Common myeloid progenitor, CD34-positive (primary cell): ENCODE results near the gene BCL11A.

ENCODE experiments used
- CTCF ChIA-PET: fragments of 350-600 bp; sonication (Branson Sonifier 250); formaldehyde crosslinking; loops from one replicate; lab custom pipeline; 2021; ENCODE audit warnings: antibody characterized with exemption; lab: Charles Lee
- POLR2A ChIA-PET: fragments of 350-600 bp; sonication (Branson Sonifier 250); formaldehyde crosslinking; loops from one replicate; lab custom pipeline; 2021; ENCODE audit warnings: antibody characterized with exemption; lab: Charles Lee
- DNase-seq, 3 donors: peaks; one replicate each; pipeline versions ENCODE4 v3.0.0 to v3.0.0-alpha.2; 2013
- H3K27ac ChIP-seq, 2 experiments: 1 replicate in 1 of 2; 2 replicates in 1 of 2; pipeline ENCODE4 v1.7.0; 2013; ENCODE audit warnings: inconsistent platforms in 2 of 2, low read length in 2 of 2, mild to moderate bottlenecking in 2 of 2, low read depth in 1 of 2, moderate library complexity in 1 of 2; ENCODE audit not compliant: severe bottlenecking in 2 of 2, insufficient read depth in 1 of 2, poor library complexity in 1 of 2
- H3K27me3 ChIP-seq, 5 experiments: replicated peaks in 2 of 5; 1 replicate in 3 of 5; 2 replicates in 2 of 5; pipeline versions ENCODE4 v1.6.1 to v1.7.0; 2013; ENCODE audit warnings: low read length in 4 of 5, mild to moderate bottlenecking in 2 of 5, moderate library complexity in 2 of 5, inconsistent platforms in 1 of 5; ENCODE audit not compliant: insufficient read depth in 5 of 5, control insufficient read depth in 4 of 5
- H3K36me3 ChIP-seq, 4 experiments: 1 replicate in 2 of 4; 2 replicates in 2 of 4; pipeline versions ENCODE4 v1.6.1 to v1.7.0; 2013; ENCODE audit warnings: low read length in 3 of 4, control low read depth in 1 of 4, mild to moderate bottlenecking in 1 of 4; ENCODE audit not compliant: control insufficient read depth in 4 of 4, insufficient read depth in 4 of 4
- H3K4me1 ChIP-seq, 4 experiments: 1 replicate in 3 of 4; 2 replicates in 1 of 4; pipeline versions ENCODE4 v1.6.1 to v1.7.1; 2013; ENCODE audit warnings: low read length in 3 of 4, mild to moderate bottlenecking in 3 of 4, control low read depth in 1 of 4, inconsistent platforms in 1 of 4, moderate library complexity in 1 of 4; ENCODE audit not compliant: control insufficient read depth in 4 of 4, insufficient read depth in 4 of 4; ENCODE audit errors: control extremely low read depth in 1 of 4
- H3K4me3 ChIP-seq, 7 experiments: 1 replicate in 4 of 7; 2 replicates in 3 of 7; pipeline versions ENCODE4 v1.5.1 to v1.7.0; 2013; ENCODE audit warnings: mild to moderate bottlenecking in 7 of 7, low read length in 6 of 7, moderate library complexity in 6 of 7, inconsistent platforms in 2 of 7, low read depth in 2 of 7, control low read depth in 1 of 7; ENCODE audit not compliant: insufficient read depth in 4 of 7, control insufficient read depth in 1 of 7; ENCODE audit errors: extremely low read depth in 1 of 7
- H3K9me3 ChIP-seq, 5 experiments: 1 replicate in 4 of 5; 2 replicates in 1 of 5; pipeline versions ENCODE4 v1.6.1 to v1.7.1; 2013; ENCODE audit warnings: low read length in 4 of 5, mild to moderate bottlenecking in 2 of 5, inconsistent platforms in 1 of 5, low read depth in 1 of 5, moderate library complexity in 1 of 5; ENCODE audit not compliant: control insufficient read depth in 4 of 5, insufficient read depth in 2 of 5; ENCODE audit errors: control extremely low read depth in 1 of 5
- WGBS: methylation state at CpG from one replicate; pipeline ENCODE4 v1.1.5; 2013; ENCODE audit not compliant: insufficient coverage; 5-methylcytosine and 5-hydroxymethylcytosine counted together

The BCL11A gene

GRCh38 chr2:60463249-60463648 lies 90.2 kb downstream of the BCL11A start:
- ChIA-PET POLR2A (interaction anchor here (0.6 kb wide), 1 partner anchor 79 kb away, joined by 3 read pairs; no protein-coding TSS in a partner anchor), CTCF (interaction anchor here (2.1 to 3.4 kb wide), 2 partner anchors 10 to 24 kb away, joined by 10 to 13 read pairs; no protein-coding TSS in a partner anchor)
- peak; percentile 54 to 82 (median 82) for DNase-seq
- Histone ChIP-seq H3K27ac (peak overlapping the region in 1 of 2 experiments; percentile 26), H3K9me3 (peaks cover 0 to 2% (median 0%) of the 10 kb centered on the region in 5 experiments), H3K4me3 (peak overlapping the region in 2 of 7 experiments; percentile 4 to 35), H3K36me3 (peaks cover 23 to 65% (median 33%) of the 10 kb centered on the region in 4 experiments), H3K27me3 (no peaks in the 10 kb centered on the region), H3K4me1 (peaks cover 5 to 35% (median 14%) of the 10 kb centered on the region in 4 experiments)
- WGBS: 35% methylated on average over 4 of the region's 6 CpGs

GRCh38 chr2:60461421-60462108 lies 91.9 kb downstream of the BCL11A start:
- CTCF ChIA-PET: interaction anchor here (1.3 to 3.4 kb wide), 2 partner anchors 14 to 22 kb away, joined by 3 to 10 read pairs; no protein-coding TSS in a partner anchor
- Histone ChIP-seq H3K27me3 (no peaks in the 10 kb centered on the region), H3K9me3 (peaks cover 0 to 2% (median 0%) of the 10 kb centered on the region in 5 experiments), H3K4me1 (peaks cover 5 to 31% (median 13%) of the 10 kb centered on the region in 4 experiments), H3K4me3 (no peak overlapping the region), H3K36me3 (peaks cover 24 to 73% (median 29%) of the 10 kb centered on the region in 4 experiments), H3K27ac (no peak overlapping the region)
- POLR2A ChIA-PET: no interaction called here
- DNase-seq: no peak
- WGBS: 98% methylated on average over 43 of the region's 47 CpGs

- Histone ChIP-seq H3K4me3 (no peak overlapping the region), H3K9me3 (peaks cover 0 to 2% (median 0%) of the 10 kb centered on the region in 5 experiments), H3K36me3 (peaks cover 26 to 73% (median 33%) of the 10 kb centered on the region in 4 experiments), H3K4me1 (peaks cover under 1 to 24% (median 8%) of the 10 kb centered on the region in 4 experiments), H3K27ac (no peak overlapping the region), H3K27me3 (no peaks in the 10 kb centered on the region)
- 97% methylated on average over 74 of the region's 76 CpGs for WGBS
- DNase-seq: no peak
- POLR2A ChIA-PET: no interaction called here
- CTCF ChIA-PET: interaction anchor here (0.8 to 4.0 kb wide), 2 partner anchors 21 to 41 kb away, joined by 3 to 16 read pairs; no protein-coding TSS in a partner anchor
These were observed 92.7 kb downstream of the BCL11A start for GRCh38 chr2:60460577-60461420.

- ChIA-PET CTCF (interaction anchor here (0.5 to 4.0 kb wide), 6 partner anchors 8 to 42 kb away, joined by 3 to 16 read pairs (median 3); no protein-coding TSS in a partner anchor), POLR2A (no interaction called here)
- Histone ChIP-seq H3K4me3 (no peak overlapping the region), H3K27me3 (no peaks in the 10 kb centered on the region), H3K4me1 (peaks cover 0 to 16% (median 7%) of the 10 kb centered on the region in 4 experiments), H3K9me3 (peaks cover 0 to 2% (median 0%) of the 10 kb centered on the region in 5 experiments), H3K27ac (no peak overlapping the region), H3K36me3 (peaks cover 26 to 74% (median 33%) of the 10 kb centered on the region in 4 experiments)
- DNase-seq: no peak
- WGBS: 100% methylated on average over 1 of the region's 5 CpGs
These were observed 93.6 kb downstream of the BCL11A start for GRCh38 chr2:60459851-60460250.

GRCh38 chr2:60456115-60456770 lies 97.2 kb downstream of the BCL11A start:
- WGBS: 96% methylated on average over 3 of the region's 6 CpGs
- H3K4me3 ChIP-seq: no peak overlapping the region
- POLR2A ChIA-PET: interaction anchor here (0.6 kb wide), 1 partner anchor 341 kb away, joined by 3 read pairs; no protein-coding TSS in a partner anchor

GRCh38 chr2:60453872-60454271 lies 99.6 kb downstream of the BCL11A start:
- H3K4me1 ChIP-seq: peaks cover 0 to 11% (median 0%) of the 10 kb centered on the region in 4 experiments
- no peaks in the 10 kb centered on the region for H3K9me3 ChIP-seq
- H3K36me3 ChIP-seq: peaks cover 4 to 62% (median 14%) of the 10 kb centered on the region in 4 experiments
- ChIA-PET CTCF (no interaction called here), POLR2A (no interaction called here)
- no peak for DNase-seq
- no peak overlapping the region for H3K4me3 ChIP-seq
- H3K27ac ChIP-seq: no peak overlapping the region
- WGBS: 94% methylated on average over 7 of the region's 9 CpGs
- no peaks in the 10 kb centered on the region for H3K27me3 ChIP-seq

More at GRCh38 chr2:60456115-60456770, 97.2 kb downstream of the BCL11A start:
- H3K4me1 ChIP-seq: peaks cover 0 to 5% (median 0%) of the 10 kb centered on the region in 4 experiments
- H3K27me3 ChIP-seq: no peaks in the 10 kb centered on the region
- DNase-seq: no peak
- CTCF ChIA-PET: interaction anchor here (0.8 kb wide), 1 partner anchor 8 kb away, joined by 3 read pairs; no protein-coding TSS in a partner anchor
- no peaks in the 10 kb centered on the region for H3K9me3 ChIP-seq
- H3K36me3 ChIP-seq: peaks cover 13 to 83% (median 32%) of the 10 kb centered on the region in 4 experiments
- H3K27ac ChIP-seq: no peak overlapping the region
